IMR-90 (cell line): ENCODE results near the gene TJAP1. TPM values are rescaled to one million over a fixed set of nuclear protein-coding genes. Genes with fewer than 3 reads are reported as not detected.

Experiments
- ATAC-seq: fragments of 200-7000 bp; cut with Tn5 transposase; 2 replicates; pipeline ENCODE4 v1.9.1; 2020; ENCODE audit warnings: low read depth, mild to moderate bottlenecking, moderate library complexity
- BruUV-seq: library from RNA; stranded (reverse); fragments of 400-500 nt; replicated peaks from 2 replicates; lab custom pipeline; 2021; lab: Mats Ljungman, UMichigan
- CTCF ChIA-PET: fragments of 300-600 bp; formaldehyde crosslinking; extraction: SDS; loops from one replicate; lab custom pipeline; 2021; ENCODE audit warnings: antibody characterized with exemption; lab: Yijun Ruan, JAX
- POLR2A ChIA-PET: fragments of 300-600 bp; sonication (Branson Sonifier 250); formaldehyde crosslinking; loops from one replicate; lab custom pipeline; 2022; ENCODE audit warnings: antibody characterized with exemption; ENCODE audit not compliant: unreplicated experiment; lab: Charles Lee
- DNase-seq: peaks from one replicate; pipeline ENCODE4 v3.0.0; 2013
- H2AFZ ChIP-seq: replicated peaks from 2 replicates; pipeline ENCODE3; 2013; ENCODE audit warnings: low read length, mild to moderate bottlenecking; ENCODE audit not compliant: poor library complexity
- H2AK5ac ChIP-seq: 2 replicates; pipeline ENCODE4 v1.6.1; 2013; ENCODE audit warnings: low read depth, low read length, inconsistent platforms
- H2AK9ac ChIP-seq: replicated peaks from 2 replicates; pipeline ENCODE3; 2013; ENCODE audit warnings: mild to moderate bottlenecking, low read depth, low read length, moderate library complexity; ENCODE audit not compliant: poor library complexity
- H2BK120ac ChIP-seq: 2 replicates; pipeline ENCODE4 v1.6.1; 2013; ENCODE audit warnings: low read depth, low read length, inconsistent platforms
- H2BK15ac ChIP-seq: 3 replicates; pipeline ENCODE4 v1.6.1; 2013; ENCODE audit warnings: low read depth, low read length, inconsistent platforms
- H2BK20ac ChIP-seq: 2 replicates; pipeline ENCODE4 v1.6.1; 2013; ENCODE audit warnings: low read depth, mild to moderate bottlenecking, inconsistent platforms, low read length, moderate library complexity
- H2BK5ac ChIP-seq: 2 replicates; pipeline ENCODE4 v1.6.1; 2013; ENCODE audit warnings: mild to moderate bottlenecking, low read depth, low read length, inconsistent platforms; ENCODE audit not compliant: poor library complexity, severe bottlenecking
- H3K14ac ChIP-seq: replicated peaks from 2 replicates; pipeline ENCODE4 v1.6.1; 2013; ENCODE audit warnings: low read depth, low read length, inconsistent platforms
- H3K18ac ChIP-seq: 2 replicates; pipeline ENCODE4 v1.6.1; 2013; ENCODE audit warnings: low read depth, low read length, control low read depth
- H3K23ac ChIP-seq: 2 replicates; pipeline ENCODE4 v1.6.1; 2013; ENCODE audit warnings: low read depth, low read length, inconsistent platforms
- H3K27ac ChIP-seq: 2 replicates; pipeline ENCODE4 v1.5.1; 2013; ENCODE audit warnings: mild to moderate bottlenecking, control low read depth, low read length; ENCODE audit not compliant: insufficient read depth
- H3K27me3 ChIP-seq: 2 replicates; pipeline ENCODE4 v1.6.1; 2013; ENCODE audit warnings: low read length; ENCODE audit not compliant: control insufficient read depth, insufficient read depth
- H3K36me3 ChIP-seq: 2 replicates; pipeline ENCODE4 v1.6.1; 2013; ENCODE audit warnings: low read length, mixed read lengths; ENCODE audit not compliant: control insufficient read depth, insufficient read depth
- H3K4ac ChIP-seq: 2 replicates; pipeline ENCODE4 v1.6.1; 2013; ENCODE audit warnings: low read depth, low read length, inconsistent platforms
- H3K4me1 ChIP-seq: 2 replicates; pipeline ENCODE4 v1.6.1; 2013; ENCODE audit warnings: low read length, mixed read lengths; ENCODE audit not compliant: control insufficient read depth, insufficient read depth
- H3K4me2 ChIP-seq: 2 replicates; pipeline ENCODE4 v1.6.1; 2013; ENCODE audit warnings: low read depth, mild to moderate bottlenecking, control low read depth, low read length, moderate library complexity
- H3K4me3 ChIP-seq: 2 replicates; pipeline ENCODE4 v1.5.1; 2013; ENCODE audit warnings: low read depth, mild to moderate bottlenecking, control low read depth, low read length, moderate library complexity; ENCODE audit not compliant: insufficient read depth
- H3K56ac ChIP-seq: 2 replicates; pipeline ENCODE4 v1.6.1; 2013; ENCODE audit warnings: low read length, inconsistent platforms; ENCODE audit not compliant: insufficient read depth; ENCODE audit errors: extremely low read depth
- H3K79me1 ChIP-seq, 2 experiments: 2 replicates each; pipeline ENCODE4 v1.6.1; 2013; ENCODE audit warnings: low read length in 2 of 2, inconsistent platforms in 1 of 2, low read depth in 1 of 2
- H3K9ac ChIP-seq: 2 replicates; pipeline ENCODE4 v1.6.1; 2013; ENCODE audit warnings: low read depth, low read length, control low read depth
- H3K9me1 ChIP-seq: 2 replicates; pipeline ENCODE4 v1.6.1; 2013; ENCODE audit warnings: low read length, inconsistent platforms; ENCODE audit not compliant: insufficient read depth
- H3K9me3 ChIP-seq: 2 replicates; pipeline ENCODE4 v1.6.1; 2013; ENCODE audit warnings: low read length; ENCODE audit not compliant: control insufficient read depth, insufficient read depth
- H4K20me1 ChIP-seq: 2 replicates; pipeline ENCODE4 v1.6.1; 2013; ENCODE audit warnings: low read length, inconsistent platforms; ENCODE audit not compliant: insufficient read depth
- H4K5ac ChIP-seq: 2 replicates; pipeline ENCODE4 v1.6.1; 2013; ENCODE audit warnings: mild to moderate bottlenecking, low read depth, low read length, control low read depth
- H4K8ac ChIP-seq, 2 experiments: 2 replicates each; pipeline ENCODE4 v1.6.1; 2013; ENCODE audit warnings: low read depth in 2 of 2, low read length in 2 of 2, control low read depth in 1 of 2, inconsistent platforms in 1 of 2
- H4K91ac ChIP-seq: 2 replicates; pipeline ENCODE4 v1.6.1; 2013; ENCODE audit warnings: low read depth, low read length, inconsistent platforms; ENCODE audit not compliant: insufficient read depth
- BHLHE40 ChIP-seq: fragments of 150-350 bp; IDR thresholded peaks from 2 replicates; pipeline ENCODE4 v1.6.1; 2016; ENCODE audit warnings: mild to moderate bottlenecking, low read depth, low read length
- CEBPB ChIP-seq: IDR thresholded peaks from 2 replicates; pipeline ENCODE4 v1.6.1; 2012; ENCODE audit warnings: low read depth, low read length, improper control_type of control experiment
- CHD1 ChIP-seq: IDR thresholded peaks from 2 replicates; pipeline ENCODE4 v1.6.1; 2012; ENCODE audit warnings: low read depth, low read length, improper control_type of control experiment
- FOS ChIP-seq: fragments of 150-350 bp; IDR thresholded peaks from 2 replicates; pipeline ENCODE4 v1.6.1; 2016; ENCODE audit warnings: low read depth, low read length
- MAFK ChIP-seq: IDR thresholded peaks from 2 replicates; pipeline ENCODE4 v1.6.1; 2012; ENCODE audit warnings: low read depth, low read length, improper control_type of control experiment
- MAZ ChIP-seq: IDR thresholded peaks from 2 replicates; pipeline ENCODE4 v1.6.1; 2012; ENCODE audit warnings: low read depth, mild to moderate bottlenecking, low read length, improper control_type of control experiment, moderate library complexity, borderline replicate concordance
- MXI1 ChIP-seq: IDR thresholded peaks from 2 replicates; pipeline ENCODE4 v1.6.1; 2012; ENCODE audit warnings: low read depth, mild to moderate bottlenecking, low read length, moderate library complexity, borderline replicate concordance
- NFE2L2 ChIP-seq: fragments of 150-350 bp; IDR thresholded peaks from 2 replicates; pipeline ENCODE4 v1.6.1; 2016; ENCODE audit warnings: low read depth, mild to moderate bottlenecking, low read length
- POLR2A ChIP-seq: IDR thresholded peaks from 2 replicates; pipeline ENCODE4 v1.6.1; 2012; ENCODE audit warnings: mild to moderate bottlenecking, low read depth, low read length
- RAD21 ChIP-seq: IDR thresholded peaks from 2 replicates; pipeline ENCODE4 v1.6.1; 2012; ENCODE audit warnings: low read length, improper control_type of control experiment
- RCOR1 ChIP-seq: IDR thresholded peaks from 2 replicates; pipeline ENCODE4 v1.6.1; 2012; ENCODE audit warnings: mild to moderate bottlenecking, low read length, improper control_type of control experiment; ENCODE audit not compliant: insufficient replicate concordance
- RFX5 ChIP-seq: IDR thresholded peaks from 2 replicates; pipeline ENCODE4 v1.8.0; 2012; ENCODE audit warnings: low read depth, mild to moderate bottlenecking, low read length, moderate library complexity
- SMC3 ChIP-seq: fragments of 150-350 bp; IDR thresholded peaks from 2 replicates; pipeline ENCODE4 v1.6.1; 2016; ENCODE audit warnings: low read depth, mild to moderate bottlenecking, antibody characterized with exemption, low read length, moderate library complexity
- dilution Hi-C: fragments of 300-500 bp; cut with HindIII; formaldehyde crosslinking; loops from one replicate; pipeline ENCODE4 v1.14.3; 2018; ENCODE audit warnings: low sequenced_read_pairs; ENCODE audit not compliant: unreplicated experiment
- in situ Hi-C: fragments of 300-500 bp; cut with MboI; formaldehyde crosslinking; loops from 3 replicates; pipeline ENCODE4 v1.14.3; 2019; ENCODE audit warnings: low sequenced_read_pairs, inconsistent platforms, mixed read lengths
- intact Hi-C: fragments of 100-400 bp; cut with micrococcal nuclease; formaldehyde crosslinking; loops from 2 replicates; pipeline ENCODE4 v1.10.0; 2022
- polyA plus RNA-seq, 3 experiments: library from polyadenylated mRNA; depleted of rRNA; stranded (reverse); fragments of >200 nt; gene quantifications; 2 replicates each; pipeline ENCODE4 v1.2.3, GENCODE V29; 2012; ENCODE audit warnings: low replicate concordance in 1 of 3
- total RNA-seq: library from RNA; depleted of rRNA; stranded (reverse); fragments of >200 nt; gene quantifications from 2 replicates; pipeline ENCODE4 v1.2.3, GENCODE V29; 2012
- TF ChIP-seq, protein P1 (sequence below): fragments of 150-350 bp; IDR thresholded peaks from 2 replicates; pipeline ENCODE4 v1.6.1; 2017; ENCODE audit warnings: mild to moderate bottlenecking, antibody characterized with exemption, low read length, low read depth
- TF ChIP-seq, protein P2 (sequence below): conservative IDR thresholded peaks from 2 replicates; pipeline ENCODE4 v1.5.1; 2012; ENCODE audit warnings: mild to moderate bottlenecking, low read depth, low read length, improper control_type of control experiment
- TF ChIP-seq, protein P3 (sequence below): fragments of 150-350 bp; IDR thresholded peaks from 2 replicates; pipeline ENCODE4 v1.6.1; 2016; ENCODE audit warnings: low read depth, mild to moderate bottlenecking, low read length, moderate library complexity, borderline replicate concordance

Gene TJAP1
- total and polyA plus RNA-seq, 2 of the 4 experiments (the other 2 are of a cell fraction): 12.2 to 34.2 TPM

DNA sequence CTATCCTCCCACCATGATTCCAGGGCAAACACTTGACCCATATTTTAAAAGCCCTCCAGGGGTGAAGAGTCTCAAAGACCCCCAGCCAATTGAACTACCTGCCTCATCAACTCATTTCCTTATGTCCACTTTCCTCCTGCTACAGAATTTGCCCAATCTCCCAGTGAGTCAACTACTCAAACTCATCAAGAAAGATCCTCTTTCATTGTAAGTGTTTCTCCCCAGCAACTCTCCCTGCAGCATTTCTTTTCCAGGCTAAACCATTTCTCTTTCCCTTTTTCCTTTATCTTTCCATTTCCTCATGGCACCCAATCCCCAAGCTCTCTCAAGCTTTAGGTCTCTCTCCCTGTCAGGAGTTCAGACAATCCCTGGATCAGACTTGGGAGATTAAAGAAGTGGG, 23.5 kb upstream of the TJAP1 start:
- Histone ChIP-seq H4K5ac (no peak overlapping the region), H3K79me1 (no peaks in the 10 kb centered on the region), H2AK9ac (no peak overlapping the region), H3K23ac (no peak overlapping the region), H3K9me3 (no peaks in the 10 kb centered on the region), H3K9me1 (no peaks in the 10 kb centered on the region), H4K91ac (no peak overlapping the region), H2BK15ac (no peak overlapping the region), H3K27me3 (peaks cover 14% of the 10 kb centered on the region), H4K20me1 (no peaks in the 10 kb centered on the region; the same call in 1 of the 2 replicates), H2BK5ac (no peak overlapping the region), H3K56ac (no peak overlapping the region), H2AFZ (no peak overlapping the region), H3K14ac (no peak overlapping the region), H4K8ac (no peak overlapping the region), H3K4me2 (no peak overlapping the region), H2BK120ac (no peak overlapping the region), H3K27ac (no peak overlapping the region), H3K18ac (no peak overlapping the region), H3K36me3 (peaks cover 29% of the 10 kb centered on the region), H3K9ac (no peak overlapping the region), H3K4ac (no peak overlapping the region), H3K4me3 (no peak overlapping the region), H2BK20ac (no peak overlapping the region), H3K4me1 (peaks cover 2% of the 10 kb centered on the region; the same call in 1 of the 2 replicates), H2AK5ac (no peak overlapping the region)
- no peak for ATAC-seq
- DNase-seq: no peak
- no TSS peak for BruUV-seq
- in situ Hi-C loops: no loop called here
- POLR2A ChIA-PET: no interaction called here
- CTCF ChIA-PET: interaction anchor here (1.3 kb wide), 1 partner anchor 53 kb away, joined by 7 read pairs; no protein-coding TSS in a partner anchor
- TF ChIP-seq, protein P1, sequence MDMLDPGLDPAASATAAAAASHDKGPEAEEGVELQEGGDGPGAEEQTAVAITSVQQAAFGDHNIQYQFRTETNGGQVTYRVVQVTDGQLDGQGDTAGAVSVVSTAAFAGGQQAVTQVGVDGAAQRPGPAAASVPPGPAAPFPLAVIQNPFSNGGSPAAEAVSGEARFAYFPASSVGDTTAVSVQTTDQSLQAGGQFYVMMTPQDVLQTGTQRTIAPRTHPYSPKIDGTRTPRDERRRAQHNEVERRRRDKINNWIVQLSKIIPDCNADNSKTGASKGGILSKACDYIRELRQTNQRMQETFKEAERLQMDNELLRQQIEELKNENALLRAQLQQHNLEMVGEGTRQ: no peak
- TF ChIP-seq CHD1 (no peak), MAZ (no peak), RCOR1 (no peak), SMC3 (no peak), CEBPB (no peak), FOS (no peak), MXI1 (no peak), POLR2A (no peak), BHLHE40 (no peak), NFE2L2 (no peak), MAFK (no peak), RAD21 (no peak), RFX5 (no peak)
- TF ChIP-seq, protein P2, sequence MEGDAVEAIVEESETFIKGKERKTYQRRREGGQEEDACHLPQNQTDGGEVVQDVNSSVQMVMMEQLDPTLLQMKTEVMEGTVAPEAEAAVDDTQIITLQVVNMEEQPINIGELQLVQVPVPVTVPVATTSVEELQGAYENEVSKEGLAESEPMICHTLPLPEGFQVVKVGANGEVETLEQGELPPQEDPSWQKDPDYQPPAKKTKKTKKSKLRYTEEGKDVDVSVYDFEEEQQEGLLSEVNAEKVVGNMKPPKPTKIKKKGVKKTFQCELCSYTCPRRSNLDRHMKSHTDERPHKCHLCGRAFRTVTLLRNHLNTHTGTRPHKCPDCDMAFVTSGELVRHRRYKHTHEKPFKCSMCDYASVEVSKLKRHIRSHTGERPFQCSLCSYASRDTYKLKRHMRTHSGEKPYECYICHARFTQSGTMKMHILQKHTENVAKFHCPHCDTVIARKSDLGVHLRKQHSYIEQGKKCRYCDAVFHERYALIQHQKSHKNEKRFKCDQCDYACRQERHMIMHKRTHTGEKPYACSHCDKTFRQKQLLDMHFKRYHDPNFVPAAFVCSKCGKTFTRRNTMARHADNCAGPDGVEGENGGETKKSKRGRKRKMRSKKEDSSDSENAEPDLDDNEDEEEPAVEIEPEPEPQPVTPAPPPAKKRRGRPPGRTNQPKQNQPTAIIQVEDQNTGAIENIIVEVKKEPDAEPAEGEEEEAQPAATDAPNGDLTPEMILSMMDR: no peak
- TF ChIP-seq, protein P3, sequence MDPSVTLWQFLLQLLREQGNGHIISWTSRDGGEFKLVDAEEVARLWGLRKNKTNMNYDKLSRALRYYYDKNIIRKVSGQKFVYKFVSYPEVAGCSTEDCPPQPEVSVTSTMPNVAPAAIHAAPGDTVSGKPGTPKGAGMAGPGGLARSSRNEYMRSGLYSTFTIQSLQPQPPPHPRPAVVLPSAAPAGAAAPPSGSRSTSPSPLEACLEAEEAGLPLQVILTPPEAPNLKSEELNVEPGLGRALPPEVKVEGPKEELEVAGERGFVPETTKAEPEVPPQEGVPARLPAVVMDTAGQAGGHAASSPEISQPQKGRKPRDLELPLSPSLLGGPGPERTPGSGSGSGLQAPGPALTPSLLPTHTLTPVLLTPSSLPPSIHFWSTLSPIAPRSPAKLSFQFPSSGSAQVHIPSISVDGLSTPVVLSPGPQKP: no peak
- intact Hi-C loops: loop anchor here (1.0 kb wide), 2 partner anchors 42 to 52 kb away; no protein-coding TSS in a partner anchor
- dilution Hi-C loops: no loop called here
